BLaER1 (cell line): ENCODE data around the gene TMEM239.

Experiments used
- H3K27ac ChIP-seq: shearing (Covaris generic); formaldehyde crosslinking; 2 replicates; pipeline ENCODE4 v1.8.1; 2022
- H3K27me3 ChIP-seq: shearing (Covaris generic); formaldehyde crosslinking; 2 replicates; pipeline ENCODE4 v1.8.1; 2022
- H3K36me3 ChIP-seq: shearing (Covaris generic); formaldehyde crosslinking; 2 replicates; pipeline ENCODE4 v1.8.1; 2022
- H3K4me1 ChIP-seq: shearing (Covaris generic); formaldehyde crosslinking; 2 replicates; pipeline ENCODE4 v1.8.1; 2022
- H3K4me2 ChIP-seq: shearing (Covaris generic); formaldehyde crosslinking; 2 replicates; pipeline ENCODE4 v1.8.1; 2022
- H3K4me3 ChIP-seq: shearing (Covaris generic); formaldehyde crosslinking; 2 replicates; pipeline ENCODE4 v1.8.1; 2022
- H3K9ac ChIP-seq: shearing (Covaris generic); formaldehyde crosslinking; 2 replicates; pipeline ENCODE4 v1.8.1; 2022
- H3K9me3 ChIP-seq: shearing (Covaris generic); formaldehyde crosslinking; 2 replicates; pipeline ENCODE4 v1.8.1; 2022
- H4K20me1 ChIP-seq: shearing (Covaris generic); formaldehyde crosslinking; 2 replicates; pipeline ENCODE4 v1.8.1; 2022
- Cebpa-rat ChIP-seq: shearing (Covaris generic); IDR thresholded peaks from 2 replicates; pipeline ENCODE4 v1.8.1; 2022

TMEM239 gene

GRCh38 chr20:2845607-2846006 lies 29.4 kb downstream of the TMEM239 start:
- Histone ChIP-seq H3K27me3 (no peaks in the 10 kb centered on the region), H3K4me1 (peaks cover 12% of the 10 kb centered on the region), H3K27ac (no peak overlapping the region), H4K20me1 (no peaks in the 10 kb centered on the region), H3K4me3 (no peak overlapping the region), H3K4me2 (no peak overlapping the region), H3K36me3 (no peaks in the 10 kb centered on the region), H3K9me3 (no peaks in the 10 kb centered on the region), H3K9ac (no peak overlapping the region)
- no peak for TF ChIP-seq Cebpa-rat

DNA sequence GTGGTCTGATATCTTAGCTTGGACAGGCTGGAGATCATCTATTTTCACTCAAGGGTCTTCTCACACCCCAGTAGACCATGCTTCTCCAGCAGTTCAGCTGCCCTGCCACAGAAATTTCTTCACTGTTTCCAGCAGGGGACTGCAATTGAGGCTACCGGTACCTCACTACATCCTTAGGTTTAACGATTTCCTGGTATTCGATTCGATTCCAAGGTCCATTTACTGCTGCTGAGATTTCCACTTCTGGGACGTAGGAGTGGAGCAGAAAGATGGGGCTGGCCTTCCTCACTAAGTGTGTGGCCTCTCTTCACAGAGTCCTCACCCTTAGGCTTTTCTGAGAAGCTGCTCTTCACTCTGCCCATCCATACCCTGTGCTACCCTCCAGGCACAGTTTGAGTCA lies 30.5 kb downstream of the TMEM239 start:
- Histone ChIP-seq H3K27me3 (no peaks in the 10 kb centered on the region), H3K27ac (no peak overlapping the region), H3K4me3 (no peak overlapping the region), H4K20me1 (no peaks in the 10 kb centered on the region), H3K4me2 (no peak overlapping the region), H3K9ac (no peak overlapping the region), H3K4me1 (peaks cover 4% of the 10 kb centered on the region), H3K36me3 (no peaks in the 10 kb centered on the region), H3K9me3 (no peaks in the 10 kb centered on the region)
- TF ChIP-seq Cebpa-rat: no peak

GRCh38 chr20:2847802-2848201 lies 31.6 kb downstream of the TMEM239 start:
- no peaks in the 10 kb centered on the region for H3K27me3 ChIP-seq
- no peaks in the 10 kb centered on the region for H3K4me1 ChIP-seq
- H3K9ac ChIP-seq: no peak overlapping the region
- no peaks in the 10 kb centered on the region for H3K9me3 ChIP-seq
- H4K20me1 ChIP-seq: no peaks in the 10 kb centered on the region
- H3K4me2 ChIP-seq: no peak overlapping the region
- no peak overlapping the region for H3K4me3 ChIP-seq
- no peak overlapping the region for H3K27ac ChIP-seq
- no peak for TF ChIP-seq Cebpa-rat
- H3K36me3 ChIP-seq: no peaks in the 10 kb centered on the region

DNA sequence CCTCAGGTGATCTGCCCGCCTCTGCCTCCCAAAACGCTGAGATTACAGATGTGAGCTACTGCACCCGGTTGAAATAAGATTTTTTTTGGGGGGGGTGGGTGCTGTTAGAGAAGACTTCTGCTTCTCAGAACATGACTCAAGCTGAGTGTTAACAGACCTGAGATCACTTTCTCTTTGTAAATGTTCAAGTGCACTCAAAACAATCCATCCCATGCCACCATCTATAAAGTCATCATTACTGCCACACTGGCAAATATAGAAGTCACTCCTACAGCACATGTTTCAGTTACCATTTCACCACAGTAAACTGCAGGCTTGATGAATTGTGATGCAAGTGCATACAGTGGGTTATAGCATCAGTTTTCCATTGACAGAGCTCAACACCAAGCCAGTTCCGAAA lies 33.4 kb downstream of the TMEM239 start:
- Histone ChIP-seq H3K4me2 (no peak overlapping the region), H3K36me3 (no peaks in the 10 kb centered on the region), H3K9ac (no peak overlapping the region), H3K4me1 (no peaks in the 10 kb centered on the region), H4K20me1 (no peaks in the 10 kb centered on the region), H3K27me3 (no peaks in the 10 kb centered on the region), H3K27ac (no peak overlapping the region), H3K9me3 (no peaks in the 10 kb centered on the region), H3K4me3 (no peak overlapping the region)
- TF ChIP-seq Cebpa-rat: no peak

GRCh38 chr20:2851086-2851485 lies 34.9 kb downstream of the TMEM239 start:
- no peaks in the 10 kb centered on the region for H3K9me3 ChIP-seq
- H3K4me3 ChIP-seq: no peak overlapping the region
- no peak overlapping the region for H3K9ac ChIP-seq
- H4K20me1 ChIP-seq: 0 out of 2 replicates have a peak, but pooled peaks cover 5% of the 10 kb centered on the region
- H3K27ac ChIP-seq: no peak overlapping the region
- no peaks in the 10 kb centered on the region for H3K4me1 ChIP-seq
- no peak overlapping the region for H3K4me2 ChIP-seq
- H3K36me3 ChIP-seq: no peaks in the 10 kb centered on the region
- TF ChIP-seq Cebpa-rat: no peak
- H3K27me3 ChIP-seq: no peaks in the 10 kb centered on the region

GRCh38 chr20:2858591-2858990 lies 42.4 kb downstream of the TMEM239 start:
- Histone ChIP-seq H3K4me1 (no peaks in the 10 kb centered on the region), H3K36me3 (peaks cover 42% of the 10 kb centered on the region), H3K27me3 (no peaks in the 10 kb centered on the region), H4K20me1 (peaks cover 8% of the 10 kb centered on the region; the same call in 1 of the 2 replicates), H3K4me3 (no peak overlapping the region), H3K9me3 (no peaks in the 10 kb centered on the region), H3K9ac (no peak overlapping the region), H3K4me2 (no peak overlapping the region), H3K27ac (no peak overlapping the region)
- TF ChIP-seq Cebpa-rat: no peak

- Histone ChIP-seq H3K9me3 (no peaks in the 10 kb centered on the region), H3K27ac (no peak overlapping the region), H3K36me3 (peaks cover 50% of the 10 kb centered on the region), H3K27me3 (no peaks in the 10 kb centered on the region), H4K20me1 (peaks cover 8% of the 10 kb centered on the region; the same call in 1 of the 2 replicates), H3K9ac (no peak overlapping the region), H3K4me3 (no peak overlapping the region), H3K4me1 (no peaks in the 10 kb centered on the region; the same call in 1 of the 2 replicates), H3K4me2 (no peak overlapping the region)
- no peak for TF ChIP-seq Cebpa-rat
Observed at GRCh38 chr20:2859330-2860121, 43.4 kb downstream of the TMEM239 start.

DNA sequence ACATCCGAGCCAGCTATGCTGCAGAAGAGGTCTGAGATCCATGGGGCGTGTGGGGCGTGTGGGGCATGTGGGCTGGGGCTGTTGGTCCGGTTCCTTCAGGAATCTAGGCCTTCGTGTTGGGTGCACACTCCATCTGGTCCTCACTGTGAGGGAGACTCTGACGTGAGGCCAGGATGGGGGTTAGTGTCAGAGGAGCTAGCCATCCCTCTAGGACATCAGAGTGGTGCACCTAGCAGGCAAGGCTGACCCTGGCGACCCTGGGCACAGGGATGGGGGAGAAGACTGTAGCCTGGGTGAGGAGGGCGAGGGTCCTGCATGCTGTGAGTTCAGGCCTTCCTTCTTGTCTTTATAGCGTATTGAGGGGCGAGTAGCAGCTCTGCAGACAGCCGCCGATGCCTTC lies 48.5 kb downstream of the TMEM239 start:
- H3K9me3 ChIP-seq: no peaks in the 10 kb centered on the region
- no peak overlapping the region for H3K9ac ChIP-seq
- H3K4me3 ChIP-seq: no peak overlapping the region
- TF ChIP-seq Cebpa-rat: no peak
- H3K27me3 ChIP-seq: no peaks in the 10 kb centered on the region
- H4K20me1 ChIP-seq: no peaks in the 10 kb centered on the region
- no peak overlapping the region for H3K4me2 ChIP-seq
- peaks cover 38% of the 10 kb centered on the region for H3K4me1 ChIP-seq
- H3K36me3 ChIP-seq: peaks cover 70% of the 10 kb centered on the region
- H3K27ac ChIP-seq: no peak overlapping the region

- H3K9ac ChIP-seq: no peak overlapping the region
- no peak overlapping the region for H3K27ac ChIP-seq
- no peaks in the 10 kb centered on the region for H3K27me3 ChIP-seq
- peaks cover 65% of the 10 kb centered on the region for H3K36me3 ChIP-seq
- TF ChIP-seq Cebpa-rat: no peak
- no peaks in the 10 kb centered on the region for H3K9me3 ChIP-seq
- peaks cover 38% of the 10 kb centered on the region for H3K4me1 ChIP-seq
- H3K4me2 ChIP-seq: peak overlapping the region; percentile 74
- H3K4me3 ChIP-seq: no peak overlapping the region
- H4K20me1 ChIP-seq: no peaks in the 10 kb centered on the region
Observed at GRCh38 chr20:2865101-2865500, 48.9 kb downstream of the TMEM239 start.

GRCh38 chr20:2865630-2866029 lies 49.5 kb downstream of the TMEM239 start:
- peaks cover 4% of the 10 kb centered on the region; the same call in 1 of the 2 replicates for H3K27me3 ChIP-seq
- peaks cover 41% of the 10 kb centered on the region for H3K4me1 ChIP-seq
- no peak overlapping the region for H3K9ac ChIP-seq
- H3K27ac ChIP-seq: no peak overlapping the region
- no peak overlapping the region for H3K4me3 ChIP-seq
- H3K36me3 ChIP-seq: peaks cover 60% of the 10 kb centered on the region
- no peak for TF ChIP-seq Cebpa-rat
- H3K4me2 ChIP-seq: peak overlapping the region; percentile 74
- H3K9me3 ChIP-seq: no peaks in the 10 kb centered on the region
- H4K20me1 ChIP-seq: no peaks in the 10 kb centered on the region

- Histone ChIP-seq H3K4me3 (no peak overlapping the region), H3K27me3 (peaks cover 9% of the 10 kb centered on the region), H3K9ac (no peak overlapping the region), H3K4me1 (peaks cover 47% of the 10 kb centered on the region), H3K27ac (no peak overlapping the region), H4K20me1 (no peaks in the 10 kb centered on the region), H3K36me3 (peaks cover 54% of the 10 kb centered on the region), H3K4me2 (peak overlapping the region; percentile 74), H3K9me3 (no peaks in the 10 kb centered on the region)
- no peak for TF ChIP-seq Cebpa-rat
Observed at GRCh38 chr20:2866236-2866635, 50.1 kb downstream of the TMEM239 start.
